GM18507 (cell line): ENCODE data around the gene AGPAT2.
"Not testable (repeated sequence)": the region's sequence is repeated elsewhere in the genome, so short reads cannot be mapped to it uniquely, and the experiment has no call there.

Experiments
- DNase-seq: peaks from one replicate; pipeline ENCODE4 v3.0.0; 2011; ENCODE audit warnings: low read depth; ENCODE audit not compliant: insufficient read length; ENCODE audit errors: extremely low spot score
- FAIRE-seq: peaks from 2 replicates; lab custom pipeline; 2011; peaks lifted over from hg19 to GRCh38; lab: Jason Lieb, UNC

AGPAT2 gene

DNA sequence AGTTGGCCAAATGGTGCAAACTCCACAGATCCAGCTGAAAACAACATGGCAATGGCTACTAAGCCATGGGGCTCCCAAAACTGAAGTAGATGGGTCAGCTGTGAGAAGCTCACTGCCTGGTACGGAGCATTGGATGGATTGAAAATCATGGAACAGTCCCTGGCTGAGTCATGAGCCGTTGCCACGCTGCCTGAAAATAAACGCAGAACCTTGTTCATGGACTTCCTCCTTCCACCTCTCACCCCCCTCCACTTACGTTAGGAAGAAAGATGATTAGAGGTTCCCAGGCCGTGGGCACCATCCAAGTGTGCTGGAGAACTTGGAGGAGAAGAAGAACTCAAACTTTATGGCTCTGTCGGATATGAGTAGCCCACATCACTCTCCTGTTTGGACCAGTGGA is 18.3 kb upstream of the AGPAT2 start:
- FAIRE-seq (no peak), DNase-seq (no peak)

DNA sequence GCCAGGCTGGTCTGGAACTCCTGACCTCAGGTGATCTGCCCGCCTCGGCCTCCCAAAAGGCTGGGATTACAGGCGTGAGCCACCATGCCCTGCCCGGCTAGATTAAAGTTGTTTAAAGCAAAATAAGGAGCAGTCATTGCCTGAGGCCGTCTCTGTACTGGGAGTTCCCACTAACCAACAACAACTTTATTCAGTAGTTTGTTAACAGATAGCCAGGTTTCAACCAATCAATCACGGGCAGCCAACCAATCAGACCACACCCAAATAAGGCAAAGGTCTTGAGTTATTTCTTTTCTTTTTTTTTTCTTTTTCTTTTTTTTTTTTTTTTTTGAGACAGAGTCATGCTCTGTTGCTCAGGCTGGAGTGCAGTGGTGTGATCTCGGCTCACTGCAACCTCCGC is 17.5 kb upstream of the AGPAT2 start:
- FAIRE-seq, DNase-seq: not testable (repeated sequence)

DNA sequence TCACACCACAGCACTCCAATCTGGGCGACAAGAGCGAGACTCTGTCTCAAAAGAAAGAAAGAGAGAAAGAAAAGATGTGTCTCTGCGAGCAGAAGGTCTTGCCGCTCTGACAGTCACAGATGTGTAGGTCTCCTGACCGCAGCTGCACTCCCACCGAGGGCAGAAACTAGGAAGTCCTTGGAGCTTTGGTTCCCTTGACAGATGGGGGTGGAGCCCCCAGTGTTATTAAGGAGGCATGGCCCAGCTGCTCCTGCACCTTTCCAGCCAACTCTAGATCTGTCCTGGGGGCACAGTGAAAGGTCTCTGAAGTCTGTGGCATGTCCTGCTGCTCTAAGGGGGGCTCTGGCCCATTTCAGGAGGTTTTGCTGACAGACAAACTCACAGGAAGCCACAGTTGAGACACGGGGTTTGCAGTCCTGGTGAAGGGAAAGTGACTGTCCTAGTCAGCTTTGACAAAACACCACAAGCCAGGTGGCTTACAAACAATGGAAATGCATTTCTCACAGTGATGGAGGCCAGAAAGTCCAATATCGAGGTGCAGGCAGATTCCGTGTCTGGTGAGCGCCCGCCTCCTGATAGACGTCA is 16.1 kb upstream of the AGPAT2 start:
- no peak for FAIRE-seq
- no peak for DNase-seq

DNA sequence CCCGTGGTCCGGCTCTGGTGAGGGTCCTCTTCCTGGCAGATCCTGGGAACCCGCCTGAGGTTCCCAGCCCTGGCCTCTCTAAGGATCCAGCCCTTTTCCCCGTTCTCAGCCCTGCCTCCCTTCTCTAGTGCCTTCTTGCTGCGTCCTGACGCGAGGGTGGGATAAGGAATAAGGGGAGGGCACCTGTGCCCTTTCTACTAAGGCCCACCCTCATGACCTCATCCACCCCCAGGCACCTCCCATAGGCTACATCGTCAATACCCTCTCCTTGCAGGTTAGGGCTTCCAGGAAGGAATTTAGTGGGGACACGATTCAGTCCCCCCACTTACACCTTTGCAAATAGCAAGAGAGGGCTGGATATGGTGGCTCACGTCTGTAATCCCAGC is 14.4 kb upstream of the AGPAT2 start:
- FAIRE-seq (no peak), DNase-seq (no peak)

DNA sequence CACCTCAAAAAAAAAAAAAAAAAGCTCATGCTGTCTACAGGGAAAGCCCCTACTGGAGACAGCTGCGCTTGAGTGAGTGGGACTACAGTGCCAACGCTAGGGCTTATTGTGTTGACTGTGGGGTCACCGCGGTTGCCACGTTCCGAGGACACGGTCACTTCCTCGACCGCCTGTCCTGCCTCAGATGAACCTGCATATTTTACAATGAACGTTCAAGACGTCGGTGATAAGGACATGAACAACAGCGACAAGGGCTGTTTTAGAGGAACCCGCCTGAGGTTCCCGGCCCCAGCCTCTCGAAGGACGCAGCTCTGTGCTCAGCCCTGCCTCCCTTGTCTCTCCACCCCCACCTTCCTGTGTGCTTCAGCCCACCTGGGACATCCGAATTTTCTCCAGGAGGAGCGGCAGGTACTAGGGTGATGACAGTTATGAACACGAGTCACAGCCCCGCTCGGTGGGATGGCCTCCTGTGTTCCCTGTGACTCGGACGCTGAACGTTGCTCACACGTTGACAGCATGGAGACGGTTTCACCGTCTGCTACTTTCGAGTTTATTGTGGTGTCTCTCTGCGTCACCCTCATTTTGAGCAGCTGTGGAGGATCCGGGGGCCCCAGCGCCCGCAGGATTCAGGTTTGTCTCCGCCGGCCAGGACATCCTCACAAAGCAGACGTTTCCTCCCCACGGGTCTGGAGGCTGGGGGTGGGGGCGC is 13.9 kb upstream of the AGPAT2 start:
- DNase-seq, result peak; percentile 54
- FAIRE-seq, result peak; percentile 64

DNA sequence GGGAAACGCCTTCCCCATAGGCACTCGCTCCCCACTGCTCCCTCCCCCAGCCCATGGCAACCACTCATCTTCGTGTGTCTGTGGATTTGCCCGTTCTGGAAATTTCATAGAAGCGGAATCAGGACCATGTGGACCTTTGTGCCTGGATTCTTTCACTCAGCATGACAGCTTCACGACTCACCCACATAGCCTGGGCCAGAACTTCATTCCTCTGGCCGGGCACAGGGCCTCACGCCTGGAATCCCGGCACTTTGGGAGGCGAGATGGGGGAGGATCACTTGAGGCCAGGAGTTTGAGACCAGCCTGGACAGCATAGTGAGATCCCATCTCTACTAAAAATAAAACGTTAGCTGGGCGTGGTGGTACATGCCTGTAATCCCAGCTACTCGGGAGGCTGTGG is 13.0 kb upstream of the AGPAT2 start:
- FAIRE-seq (no peak), DNase-seq (no peak)

DNA sequence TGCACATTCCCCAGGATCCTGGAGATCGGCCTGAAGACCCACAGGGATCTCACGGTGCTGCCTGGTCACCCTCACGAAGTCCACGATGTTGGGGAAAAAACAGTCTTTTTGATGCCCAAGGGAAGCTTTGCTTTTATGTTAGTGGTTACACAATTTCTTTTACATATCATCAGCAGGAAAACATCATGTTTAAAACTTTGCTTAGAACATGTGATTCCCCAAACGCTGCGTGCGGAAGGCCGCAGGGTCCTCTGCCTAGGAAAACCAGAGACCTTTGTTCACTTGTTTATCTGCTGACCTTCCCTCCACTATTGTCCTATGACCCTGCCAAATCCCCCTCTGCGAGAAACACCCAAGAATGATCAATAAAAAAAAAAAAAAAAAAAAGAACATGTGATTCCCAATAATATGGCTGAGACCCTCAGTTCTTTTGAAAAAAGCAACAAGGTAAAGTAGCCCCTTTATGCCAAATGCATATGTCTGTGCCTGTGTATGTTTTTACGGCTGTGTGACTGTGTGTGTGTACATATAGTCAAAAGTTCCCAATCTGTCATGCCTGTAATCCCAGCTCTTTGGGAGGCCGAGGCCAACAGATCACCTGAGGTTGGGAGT is 11.5 kb upstream of the AGPAT2 start:
- DNase-seq (no peak), FAIRE-seq (no peak)

DNA sequence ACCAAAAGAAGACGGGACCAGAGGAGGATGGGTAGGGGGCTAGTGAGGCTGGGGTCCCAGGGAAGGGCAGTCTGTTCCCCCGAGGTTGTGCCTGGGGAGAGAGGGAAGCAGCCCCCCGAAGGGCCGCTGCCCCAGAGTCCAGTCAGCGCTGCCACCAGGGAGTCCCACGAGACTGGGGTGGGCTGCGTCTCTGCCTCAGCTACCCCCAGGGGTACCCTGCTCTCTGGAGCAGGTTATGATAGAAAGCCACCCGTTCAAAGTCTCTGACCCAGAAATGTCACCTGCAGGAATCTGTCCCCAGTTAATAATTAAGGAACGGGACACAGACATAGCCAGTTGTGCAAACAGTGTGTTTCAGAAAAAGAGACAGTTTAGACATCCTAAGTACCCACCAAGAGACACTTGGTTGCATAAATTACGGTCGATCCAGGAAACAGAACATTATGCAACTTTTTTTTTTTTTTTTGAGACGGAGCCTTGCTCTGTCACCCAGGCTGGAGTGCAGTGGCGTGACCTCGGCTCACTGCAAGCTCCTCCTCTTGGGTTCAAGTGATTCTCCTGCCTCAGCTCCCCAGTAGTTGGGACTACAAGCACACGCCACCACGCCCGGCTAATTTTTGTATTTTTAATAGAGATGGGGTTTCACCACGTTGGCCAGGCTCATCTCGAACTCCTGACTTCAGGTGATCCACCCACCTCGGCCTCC is 10.7 kb upstream of the AGPAT2 start:
- DNase-seq, result no peak
- no peak for FAIRE-seq

DNA sequence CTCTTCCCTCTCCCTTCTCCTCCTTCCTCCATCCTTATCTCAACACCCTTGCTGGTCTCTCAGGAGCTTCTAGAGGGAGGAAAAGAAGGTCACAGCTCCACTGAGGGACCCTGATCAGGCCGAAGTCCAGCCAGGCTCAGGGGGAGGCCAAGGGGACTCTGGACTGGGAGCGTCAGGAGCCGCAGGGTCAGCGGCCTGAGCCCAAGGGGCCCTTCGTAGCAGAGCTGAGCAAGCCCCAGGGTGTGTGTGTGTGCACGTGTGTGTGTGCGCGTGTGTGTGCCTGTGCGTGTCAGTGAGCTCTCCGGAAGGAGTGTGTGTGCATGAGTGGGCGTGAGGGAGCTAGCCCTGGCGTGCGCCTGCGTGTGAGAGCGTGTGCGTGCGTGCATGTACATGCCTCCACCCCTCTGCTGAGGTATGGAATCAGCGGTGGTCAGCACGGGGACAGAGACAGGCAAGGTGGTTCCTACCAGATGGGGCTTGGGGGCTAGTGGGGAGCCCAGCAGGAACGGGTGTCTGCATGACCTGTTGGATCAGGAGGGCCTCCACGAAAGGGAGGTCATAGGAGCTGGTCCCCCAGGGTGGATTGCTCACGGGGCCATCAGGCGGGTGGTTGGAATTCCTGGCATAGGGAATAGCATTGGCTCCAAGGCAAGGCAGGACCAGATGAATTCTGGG is 10.0 kb upstream of the AGPAT2 start:
- no peak for FAIRE-seq
- DNase-seq, result no peak

DNA sequence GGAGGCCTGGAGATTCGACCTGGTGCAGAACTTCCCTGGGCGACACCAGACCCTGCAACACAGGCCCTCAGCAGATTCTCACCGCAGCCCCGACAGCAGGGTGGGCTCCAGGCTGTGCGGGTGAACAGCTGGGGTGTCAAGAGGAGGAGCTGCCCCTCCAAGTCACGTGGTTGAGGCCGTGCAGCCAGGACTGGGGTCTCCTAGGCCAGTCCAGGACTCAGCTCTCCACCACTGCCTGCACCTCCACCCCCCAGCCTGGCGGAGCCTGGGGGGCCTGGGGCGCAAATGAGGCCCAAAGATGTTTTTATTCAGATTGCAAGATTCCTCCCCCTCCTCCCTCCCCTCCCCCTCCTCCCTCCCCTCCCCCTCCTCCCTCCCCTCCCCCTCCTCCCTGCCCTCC is 9.2 kb upstream of the AGPAT2 start:
- FAIRE-seq (no peak), DNase-seq (no peak)

DNA sequence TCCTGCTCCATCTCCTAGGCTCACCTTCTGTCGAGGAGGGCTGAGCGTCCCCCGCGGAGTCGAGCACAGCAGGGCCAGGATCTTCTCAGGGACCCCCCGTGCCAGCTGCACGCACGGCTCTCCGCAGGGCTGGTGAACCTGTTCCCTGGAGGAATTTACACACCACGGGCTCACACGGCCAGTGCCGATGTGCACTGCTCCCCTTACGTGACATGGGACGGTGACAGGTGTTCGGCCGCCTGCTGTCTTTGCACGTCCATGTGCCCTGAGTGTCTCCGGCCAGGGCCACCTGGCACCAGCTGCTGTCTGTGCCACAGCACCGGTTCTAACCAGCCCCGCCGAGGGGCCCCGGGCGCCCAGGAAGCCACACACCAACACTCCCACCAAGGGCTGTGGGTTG is 8.7 kb upstream of the AGPAT2 start:
- FAIRE-seq (no peak), DNase-seq (no peak)

DNA sequence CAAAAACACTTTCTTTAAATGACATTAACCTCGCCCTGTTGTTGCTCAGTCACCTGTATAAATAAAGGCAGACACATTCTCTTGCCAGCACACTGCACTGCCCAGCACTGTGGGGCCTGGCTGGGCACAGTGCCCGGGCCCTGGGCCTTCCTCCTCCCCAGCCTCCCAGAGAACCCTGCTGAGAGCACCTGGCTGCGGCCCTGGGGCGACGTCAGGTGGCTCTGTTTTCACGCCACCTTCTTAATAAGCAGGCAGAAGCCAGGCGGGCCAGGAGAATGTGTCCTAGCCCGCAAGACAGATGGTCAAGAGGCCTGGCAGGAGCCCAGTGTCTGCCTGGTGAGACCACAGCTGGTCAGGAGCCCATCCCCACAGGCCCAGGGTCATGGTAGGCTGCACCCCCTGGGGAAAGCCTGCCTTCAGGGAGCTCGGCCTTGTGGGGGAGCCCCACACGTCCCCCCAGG is 8.2 kb upstream of the AGPAT2 start:
- FAIRE-seq (no peak), DNase-seq (no peak)

DNA sequence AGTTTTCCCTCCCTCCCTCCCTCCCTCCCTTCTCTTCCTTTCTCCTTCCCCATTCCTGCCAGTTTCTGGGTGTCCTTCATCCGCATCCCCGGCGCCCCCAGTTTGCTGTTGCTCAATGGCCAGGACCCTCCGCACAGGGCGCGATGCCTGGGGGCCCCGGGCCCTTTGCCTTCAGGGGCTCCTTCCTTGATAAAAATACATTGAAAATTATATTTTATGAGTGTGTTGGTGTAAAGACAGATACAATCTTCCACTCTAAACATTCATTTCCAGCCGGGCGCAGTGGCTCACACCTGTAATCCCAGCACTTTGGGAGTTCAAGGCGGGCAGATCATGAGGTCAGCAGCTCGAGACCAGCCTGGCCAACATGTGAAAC is 7.6 kb upstream of the AGPAT2 start:
- no peak for DNase-seq
- FAIRE-seq, result no peak

DNA sequence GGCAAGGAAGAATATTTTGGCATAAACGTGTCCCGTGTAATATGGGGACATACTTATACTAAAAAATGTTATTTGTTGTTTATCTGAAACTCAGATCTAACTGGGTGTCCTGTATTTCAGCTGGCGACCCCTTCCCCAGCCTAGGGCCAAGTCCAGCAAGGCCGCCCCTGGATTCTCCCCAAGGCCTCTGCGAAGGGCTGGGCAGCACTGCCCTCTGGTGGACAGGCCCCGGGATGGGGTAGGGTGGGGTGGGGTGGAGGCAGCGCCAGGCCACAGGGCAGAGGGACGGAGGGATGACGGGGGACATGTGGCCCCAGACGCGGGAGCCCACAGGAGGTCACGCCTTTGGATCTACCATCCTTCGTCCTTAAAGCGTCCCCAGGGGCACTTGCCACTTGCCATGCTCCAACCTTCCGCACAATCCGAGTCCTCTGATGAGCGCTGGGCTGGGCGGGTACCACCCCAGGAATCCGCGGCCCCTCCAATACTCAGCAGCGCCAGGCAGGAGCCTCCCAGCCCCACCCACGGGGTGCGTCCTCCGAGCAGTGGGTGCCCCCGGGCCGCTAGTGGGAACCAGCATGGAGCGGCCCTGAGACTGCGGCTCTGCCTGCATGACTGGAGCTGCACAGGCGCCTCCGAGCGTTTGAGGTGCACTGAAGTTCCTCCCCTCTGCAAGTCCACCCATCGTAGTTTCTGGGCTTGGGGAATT is 7.1 kb upstream of the AGPAT2 start:
- DNase-seq (no peak), FAIRE-seq (peak; percentile 5)

DNA sequence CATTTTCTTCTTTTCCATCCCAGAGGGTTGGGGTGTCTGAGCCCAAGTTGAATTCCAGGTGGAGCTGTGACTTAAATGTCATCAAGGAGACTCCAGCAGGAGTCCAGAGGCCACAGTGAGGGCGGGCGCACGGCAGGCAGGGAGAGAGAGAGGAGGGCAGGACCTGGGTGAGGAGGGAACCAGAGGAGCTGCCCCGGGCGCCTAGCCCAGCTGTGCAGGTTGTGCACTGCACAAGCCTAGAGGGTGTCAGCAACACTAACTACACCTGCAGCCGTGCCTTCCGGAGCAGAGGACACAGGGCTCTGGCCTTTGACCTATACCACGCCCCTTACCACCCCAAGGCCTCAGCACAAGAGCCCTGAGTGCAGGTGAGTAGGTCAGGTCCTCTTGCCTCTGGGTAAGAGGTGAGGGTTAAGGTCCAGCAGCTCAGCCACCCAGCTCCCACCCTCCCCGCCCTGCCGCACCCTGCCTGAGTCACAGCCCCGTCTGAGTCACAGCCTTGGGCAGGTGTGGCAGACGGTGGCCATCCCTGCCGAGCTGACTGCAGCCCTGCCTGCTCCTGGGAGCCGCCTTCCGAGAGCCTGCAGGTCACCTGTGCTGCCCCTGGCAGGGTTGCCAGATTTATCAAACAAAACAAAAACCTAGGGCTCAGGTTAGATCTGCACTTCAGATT is 6.4 kb upstream of the AGPAT2 start:
- FAIRE-seq (no peak), DNase-seq (no peak)

DNA sequence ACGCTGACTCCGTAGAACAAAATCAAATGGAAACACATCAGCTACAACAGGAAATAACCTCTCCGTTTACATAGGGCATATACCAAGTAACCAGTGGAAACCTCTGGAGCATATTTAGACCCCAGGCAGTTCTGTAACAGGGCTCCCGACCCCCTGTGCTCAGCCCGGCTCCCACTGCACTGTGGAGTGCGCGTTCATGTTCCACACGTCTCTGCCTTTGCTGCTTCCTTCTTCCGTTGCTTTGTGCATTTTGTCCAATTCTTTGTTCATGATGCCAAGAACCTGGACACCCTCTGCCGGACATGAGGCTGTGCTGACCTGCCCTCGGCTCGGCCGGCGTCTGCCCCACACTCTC is 5.9 kb upstream of the AGPAT2 start:
- no peak for DNase-seq
- FAIRE-seq, result no peak

DNA sequence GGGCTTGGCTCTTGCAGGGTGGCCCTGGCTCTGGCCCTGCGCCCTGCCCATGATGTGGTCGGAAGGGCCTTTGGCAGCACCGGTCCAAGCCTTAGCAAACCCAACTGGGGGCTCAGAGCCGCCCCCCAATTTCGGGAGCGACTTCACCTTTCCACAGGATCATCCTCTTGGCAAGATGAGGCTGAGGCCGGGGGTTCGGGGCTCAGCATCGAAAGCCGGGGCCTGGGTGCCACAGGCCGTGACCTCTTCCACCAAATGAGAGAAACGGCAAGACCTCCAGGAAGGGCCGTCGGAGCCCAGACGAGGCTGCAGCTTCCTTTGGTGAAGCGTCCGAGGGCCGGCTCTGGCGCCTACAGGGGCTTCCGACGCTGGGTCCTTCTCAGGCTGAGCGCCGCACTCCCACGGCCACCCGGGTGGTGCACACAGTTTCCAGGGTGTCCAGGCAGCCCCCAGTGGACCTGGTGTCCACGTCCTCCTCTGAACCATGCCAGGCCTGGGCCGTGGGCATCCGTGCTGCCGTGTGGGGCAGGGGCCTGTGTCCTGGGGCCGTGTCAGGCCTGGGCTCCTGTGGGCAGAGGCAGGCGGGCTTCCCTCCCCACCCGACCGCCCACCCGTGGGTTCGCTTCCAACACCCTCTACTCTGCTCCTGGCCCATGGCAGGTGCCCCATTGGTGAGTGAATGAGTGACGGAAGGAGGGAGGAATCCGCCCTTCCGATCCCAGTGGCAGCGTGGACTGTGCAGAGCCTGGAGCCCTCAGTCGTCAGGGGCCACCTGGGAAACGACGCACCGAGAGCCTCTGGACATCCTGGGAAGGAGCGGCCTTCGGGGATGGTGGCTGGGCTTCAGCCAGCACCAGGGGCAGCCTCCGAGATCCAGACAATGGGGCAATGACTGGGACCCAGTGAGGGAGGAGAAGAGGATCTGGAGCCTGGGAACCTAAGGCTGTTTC is 5.2 kb upstream of the AGPAT2 start:
- no peak for DNase-seq
- FAIRE-seq, result no peak
